ENCODE measurements around the gene BHLHE23.
"Not testable (repeated sequence)": the region's sequence is repeated elsewhere in the genome, so short reads cannot be mapped to it uniquely, and the experiment has no call there.

The BHLHE23 gene

GRCh38 chr20:63042448-63043071 is 35.8 kb upstream of the BHLHE23 start:
- DNase-seq: no peak

- DNase-seq: no peak
Observed at GRCh38 chr20:63041776-63042175, 35.0 kb upstream of the BHLHE23 start.

- no peak for DNase-seq
Observed at GRCh38 chr20:63037669-63038268, 31.0 kb upstream of the BHLHE23 start.

- DNase-seq: no peak
Observed at GRCh38 chr20:63036291-63036690, 29.5 kb upstream of the BHLHE23 start.

GRCh38 chr20:63035603-63036185 is 28.9 kb upstream of the BHLHE23 start:
- no peak for DNase-seq

- not testable (repeated sequence) for DNase-seq
Observed at GRCh38 chr20:63034710-63035602, 28.2 kb upstream of the BHLHE23 start.

GRCh38 chr20:63033794-63034709 is 27.3 kb upstream of the BHLHE23 start:
- DNase-seq: no peak

- DNase-seq: no peak
Observed at GRCh38 chr20:63032861-63033793, 26.4 kb upstream of the BHLHE23 start.

GRCh38 chr20:63032026-63032800 is 25.4 kb upstream of the BHLHE23 start:
- no peak for DNase-seq

GRCh38 chr20:63031251-63032014 is 24.7 kb upstream of the BHLHE23 start:
- no peak for DNase-seq

GRCh38 chr20:63029358-63030121 is 22.8 kb upstream of the BHLHE23 start:
- no peak for DNase-seq

- DNase-seq: no peak
Observed at GRCh38 chr20:63028461-63028921, 21.7 kb upstream of the BHLHE23 start.

GRCh38 chr20:63027922-63028389 is 21.2 kb upstream of the BHLHE23 start:
- no peak for DNase-seq

GRCh38 chr20:63027221-63027921 is 20.6 kb upstream of the BHLHE23 start:
- DNase-seq: no peak

GRCh38 chr20:63026582-63027165 is 19.9 kb upstream of the BHLHE23 start:
- no peak for DNase-seq

GRCh38 chr20:63025534-63026331 is 19.0 kb upstream of the BHLHE23 start:
- DNase-seq: no peak

Data from GOT3 (cell line).